Thyroid gland (tissue), 4 donors: Measurements from ENCODE around the gene TMEM107.

ENCODE experiments used
- POLR2A ChIP-seq, 2 donors: fragments of 450-650 bp; IDR thresholded peaks; one replicate each; pipeline ENCODE4 v1.6.1; 2017; ENCODE audit warnings: antibody characterized with exemption in 2 of 2, mild to moderate bottlenecking in 2 of 2, moderate library complexity in 1 of 2
- TF ChIP-seq, protein P1 (sequence below), 6 experiments: fragments of 200-600 bp in 3 of 6; fragments of 450-650 bp in 3 of 6; sonication (generic) in 3 of 6; IDR thresholded peaks; one replicate each; pipeline ENCODE4 v1.5.1; 2016 to 2019; ENCODE audit warnings: antibody characterized with exemption in 6 of 6, mild to moderate bottlenecking in 2 of 6, inconsistent platforms in 1 of 6, moderate library complexity in 1 of 6

DNA sequence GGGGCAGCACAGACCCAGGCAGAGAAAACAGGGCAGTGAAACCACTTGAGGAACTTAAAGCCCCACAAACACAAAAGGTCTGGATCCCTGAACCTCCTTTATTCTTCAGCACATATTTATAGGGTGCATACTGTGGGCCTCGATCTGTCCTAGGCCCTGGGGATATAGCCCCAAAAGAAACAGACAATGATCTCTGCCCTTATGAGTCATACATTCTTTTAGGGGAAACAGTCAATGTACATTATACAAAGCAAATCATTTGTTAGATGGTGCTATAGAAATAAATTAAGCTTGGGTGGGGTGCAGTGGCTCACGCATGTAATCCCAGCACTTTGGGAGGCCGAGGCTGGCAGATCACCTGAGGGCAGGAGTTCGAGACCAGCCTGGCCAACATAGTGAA, 42.2 kb downstream of the TMEM107 start:
- TF ChIP-seq POLR2A (IDR thresholded peaks at IDR 0.05), result no peak
- TF ChIP-seq, protein P1, sequence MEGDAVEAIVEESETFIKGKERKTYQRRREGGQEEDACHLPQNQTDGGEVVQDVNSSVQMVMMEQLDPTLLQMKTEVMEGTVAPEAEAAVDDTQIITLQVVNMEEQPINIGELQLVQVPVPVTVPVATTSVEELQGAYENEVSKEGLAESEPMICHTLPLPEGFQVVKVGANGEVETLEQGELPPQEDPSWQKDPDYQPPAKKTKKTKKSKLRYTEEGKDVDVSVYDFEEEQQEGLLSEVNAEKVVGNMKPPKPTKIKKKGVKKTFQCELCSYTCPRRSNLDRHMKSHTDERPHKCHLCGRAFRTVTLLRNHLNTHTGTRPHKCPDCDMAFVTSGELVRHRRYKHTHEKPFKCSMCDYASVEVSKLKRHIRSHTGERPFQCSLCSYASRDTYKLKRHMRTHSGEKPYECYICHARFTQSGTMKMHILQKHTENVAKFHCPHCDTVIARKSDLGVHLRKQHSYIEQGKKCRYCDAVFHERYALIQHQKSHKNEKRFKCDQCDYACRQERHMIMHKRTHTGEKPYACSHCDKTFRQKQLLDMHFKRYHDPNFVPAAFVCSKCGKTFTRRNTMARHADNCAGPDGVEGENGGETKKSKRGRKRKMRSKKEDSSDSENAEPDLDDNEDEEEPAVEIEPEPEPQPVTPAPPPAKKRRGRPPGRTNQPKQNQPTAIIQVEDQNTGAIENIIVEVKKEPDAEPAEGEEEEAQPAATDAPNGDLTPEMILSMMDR (IDR thresholded peaks at IDR 0.05), result no peak
